A549 (cell line): Measurements from ENCODE around the gene SLC30A1.

Experiments
- CTCF ChIP-seq: fragments of >200 bp; sonication (Bioruptor Twin); formaldehyde crosslinking; IDR thresholded peaks from 3 replicates; pipeline ENCODE4 v1.5.1; 2016
- ELK1 ChIP-seq: fragments of 150-350 bp; IDR thresholded peaks from 2 replicates; pipeline ENCODE4 v1.6.1; 2014; ENCODE audit warnings: low read depth, mild to moderate bottlenecking, low read length
- EP300 ChIP-seq, 2 experiments: fragments of >200 bp; sonication (Bioruptor Twin); formaldehyde crosslinking; IDR thresholded peaks; 2 replicates in 1 of 2; 3 replicates in 1 of 2; pipeline ENCODE4 v1.6.1; 2016 to 2017
- FOSL2 ChIP-seq, 2 experiments: fragments of 450-650 bp in 1 of 2; fragments of >200 bp in 1 of 2; sonication (Bioruptor Twin) in 1 of 2; formaldehyde crosslinking; IDR thresholded peaks; 2 replicates each; pipeline versions ENCODE4 v1.5.0 to v1.6.1; 2016 to 2020; ENCODE audit warnings: mild to moderate bottlenecking in 1 of 2, moderate library complexity in 1 of 2
- JUNB ChIP-seq: fragments of >200 bp; sonication (Bioruptor Twin); formaldehyde crosslinking; IDR thresholded peaks from 2 replicates; pipeline ENCODE4 v1.6.1; 2016
- MAFK ChIP-seq: fragments of 450-650 bp; IDR thresholded peaks from 2 replicates; pipeline ENCODE4 v1.6.1; 2014; ENCODE audit not compliant: partially characterized antibody
- MAZ ChIP-seq: fragments of 150-350 bp; IDR thresholded peaks from 2 replicates; pipeline ENCODE4 v1.6.1; 2014; ENCODE audit warnings: antibody characterized with exemption, low read depth, low read length, borderline replicate concordance
- MYC ChIP-seq: IDR thresholded peaks from 2 replicates; pipeline ENCODE4 v1.6.1; 2012; ENCODE audit warnings: mild to moderate bottlenecking, inconsistent platforms, low read length, improper control_type of control experiment, borderline replicate concordance
- PBX3 ChIP-seq: IDR thresholded peaks from 2 replicates; pipeline ENCODE4 v1.6.1; 2012
- RFX5 ChIP-seq: fragments of 450-650 bp; IDR thresholded peaks from 2 replicates; pipeline ENCODE4 v1.7.1; 2014; ENCODE audit warnings: antibody characterized with exemption, mild to moderate bottlenecking, moderate library complexity
- SREBF2 ChIP-seq: fragments of 450-650 bp; IDR thresholded peaks from 2 replicates; pipeline ENCODE4 v1.6.1; 2014; ENCODE audit warnings: mild to moderate bottlenecking, moderate library complexity
- TP53 ChIP-seq: fragments of 250-450 bp; sonication (Bioruptor Pico); IDR thresholded peaks from 2 replicates; pipeline ENCODE4 v1.5.0; 2021; ENCODE audit warnings: mild to moderate bottlenecking, moderate library complexity
- TF ChIP-seq, protein P1 (sequence below): fragments of 250-450 bp; sonication (Bioruptor Pico); IDR thresholded peaks from 2 replicates; pipeline ENCODE4 v1.5.0; 2021; ENCODE audit warnings: mild to moderate bottlenecking, moderate library complexity, borderline replicate concordance

DNA sequence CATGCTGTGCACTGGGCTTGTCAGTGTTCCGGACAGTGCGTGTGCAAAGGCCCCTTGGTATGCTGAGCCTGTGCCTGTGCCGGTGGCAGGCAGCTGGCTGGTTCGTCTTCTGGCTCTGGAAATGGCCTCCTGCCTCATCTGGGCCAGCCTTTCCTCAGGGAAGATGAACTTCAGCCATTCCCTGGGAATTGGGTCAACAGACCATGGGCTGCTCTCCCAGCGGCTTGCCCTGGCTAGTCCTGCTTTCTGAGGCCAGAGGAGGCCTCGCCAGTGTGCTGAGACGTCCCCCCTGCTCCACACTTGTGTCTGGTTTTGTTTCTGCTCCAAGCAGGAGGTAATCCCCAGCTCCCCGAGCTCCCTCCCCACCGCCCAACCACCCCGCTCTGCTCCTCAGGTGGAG lies 54.4 kb downstream of the SLC30A1 start:
- TF ChIP-seq SREBF2 (no peak), CTCF (no peak), EP300 (IDR thresholded peaks at IDR 0.05) (no peak), JUNB (no peak), RFX5 (no peak), PBX3 (no peak), FOSL2 (IDR thresholded peaks at IDR 0.05) (no peak), FOSL2 (CRISPR knock-in tag; IDR thresholded peaks at IDR 0.05) (no peak), MAZ (no peak), ELK1 (no peak), MAFK (no peak), TP53 (CRISPR knock-in tag) (no peak), MYC (no peak)
- TF ChIP-seq, protein P1, sequence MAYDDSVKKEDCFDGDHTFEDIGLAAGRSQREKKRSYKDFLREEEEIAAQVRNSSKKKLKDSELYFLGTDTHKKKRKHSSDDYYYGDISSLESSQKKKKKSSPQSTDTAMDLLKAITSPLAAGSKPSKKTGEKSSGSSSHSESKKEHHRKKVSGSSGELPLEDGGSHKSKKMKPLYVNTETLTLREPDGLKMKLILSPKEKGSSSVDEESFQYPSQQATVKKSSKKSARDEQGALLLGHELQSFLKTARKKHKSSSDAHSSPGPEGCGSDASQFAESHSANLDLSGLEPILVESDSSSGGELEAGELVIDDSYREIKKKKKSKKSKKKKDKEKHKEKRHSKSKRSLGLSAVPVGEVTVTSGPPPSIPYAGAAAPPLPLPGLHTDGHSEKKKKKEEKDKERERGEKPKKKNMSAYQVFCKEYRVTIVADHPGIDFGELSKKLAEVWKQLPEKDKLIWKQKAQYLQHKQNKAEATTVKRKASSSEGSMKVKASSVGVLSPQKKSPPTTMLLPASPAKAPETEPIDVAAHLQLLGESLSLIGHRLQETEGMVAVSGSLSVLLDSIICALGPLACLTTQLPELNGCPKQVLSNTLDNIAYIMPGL (CRISPR knock-in tag), result no peak
